BJ (cell line): ENCODE results near the gene WDR1. TPM values are rescaled to one million over a fixed set of nuclear protein-coding genes. Genes with fewer than 3 reads are reported as not detected.

Experiments
- CTCF ChIA-PET: fragments of 350-600 bp; formaldehyde crosslinking; extraction: SDS; loops from one replicate; lab custom pipeline; 2021; ENCODE audit warnings: antibody characterized with exemption, inconsistent platforms; lab: Yijun Ruan, JAX
- POLR2A ChIA-PET: fragments of 300-600 bp; sonication (Branson Sonifier 250); formaldehyde crosslinking; extraction: SDS; loops from one replicate; lab custom pipeline; 2021; ENCODE audit warnings: antibody characterized with exemption; lab: Charles Lee
- DNase-seq: peaks from one replicate; pipeline ENCODE4 v3.0.0-alpha.2; 2011; ENCODE audit warnings: low read depth
- H3K27me3 ChIP-seq: 2 replicates; pipeline ENCODE4 v1.6.0; 2011; ENCODE audit warnings: low read length; ENCODE audit not compliant: control insufficient read depth, insufficient read depth
- H3K36me3 ChIP-seq: 2 replicates; pipeline ENCODE4 v1.5.1; 2011; ENCODE audit warnings: low read length; ENCODE audit not compliant: control insufficient read depth, insufficient read depth
- H3K4me3 ChIP-seq: 2 replicates; pipeline ENCODE4 v1.5.1; 2011; ENCODE audit warnings: low read depth, mild to moderate bottlenecking, control low read depth, low read length
- polyA plus RNA-seq: library from polyadenylated mRNA; depleted of rRNA; stranded (reverse); fragments of >200 nt; gene quantifications from 2 replicates; pipeline ENCODE4 v1.2.3, GENCODE V29; 2011
- TF ChIP-seq, protein P1 (sequence below): IDR thresholded peaks from 2 replicates; pipeline ENCODE4 v1.5.1; 2011; ENCODE audit warnings: low read depth, mild to moderate bottlenecking, control low read depth, inconsistent platforms, low read length, moderate library complexity; ENCODE audit not compliant: insufficient read depth

WDR1 gene
- polyA plus RNA-seq, 1 experiment: 952 TPM

DNA sequence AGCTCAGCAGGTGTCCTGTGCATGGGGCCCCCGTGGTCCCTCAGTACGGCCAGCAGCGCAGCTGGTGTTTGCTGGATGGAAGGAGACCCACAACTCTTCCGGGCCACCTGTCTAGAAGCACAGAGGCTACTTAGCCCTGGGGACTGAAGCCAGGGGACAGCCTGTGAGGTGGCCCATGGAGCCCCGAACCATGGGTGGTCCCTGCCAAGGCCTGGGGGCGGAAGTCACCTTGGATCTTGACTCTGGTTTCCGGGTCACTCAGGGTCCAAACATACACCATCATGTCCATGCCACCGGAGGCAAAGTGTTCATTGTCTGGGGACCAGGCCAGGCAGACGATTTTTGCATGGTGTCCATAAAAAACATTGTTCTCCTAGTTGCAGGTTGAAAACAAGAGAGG is 39.5 kb downstream of the WDR1 start:
- H3K36me3 ChIP-seq: peaks cover 74% of the 10 kb centered on the region
- DNase-seq: no peak
- H3K27me3 ChIP-seq: no peaks in the 10 kb centered on the region
- TF ChIP-seq, protein P1, sequence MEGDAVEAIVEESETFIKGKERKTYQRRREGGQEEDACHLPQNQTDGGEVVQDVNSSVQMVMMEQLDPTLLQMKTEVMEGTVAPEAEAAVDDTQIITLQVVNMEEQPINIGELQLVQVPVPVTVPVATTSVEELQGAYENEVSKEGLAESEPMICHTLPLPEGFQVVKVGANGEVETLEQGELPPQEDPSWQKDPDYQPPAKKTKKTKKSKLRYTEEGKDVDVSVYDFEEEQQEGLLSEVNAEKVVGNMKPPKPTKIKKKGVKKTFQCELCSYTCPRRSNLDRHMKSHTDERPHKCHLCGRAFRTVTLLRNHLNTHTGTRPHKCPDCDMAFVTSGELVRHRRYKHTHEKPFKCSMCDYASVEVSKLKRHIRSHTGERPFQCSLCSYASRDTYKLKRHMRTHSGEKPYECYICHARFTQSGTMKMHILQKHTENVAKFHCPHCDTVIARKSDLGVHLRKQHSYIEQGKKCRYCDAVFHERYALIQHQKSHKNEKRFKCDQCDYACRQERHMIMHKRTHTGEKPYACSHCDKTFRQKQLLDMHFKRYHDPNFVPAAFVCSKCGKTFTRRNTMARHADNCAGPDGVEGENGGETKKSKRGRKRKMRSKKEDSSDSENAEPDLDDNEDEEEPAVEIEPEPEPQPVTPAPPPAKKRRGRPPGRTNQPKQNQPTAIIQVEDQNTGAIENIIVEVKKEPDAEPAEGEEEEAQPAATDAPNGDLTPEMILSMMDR: no peak
- ChIA-PET POLR2A (no interaction called here), CTCF (no interaction called here)
- no peak overlapping the region for H3K4me3 ChIP-seq

DNA sequence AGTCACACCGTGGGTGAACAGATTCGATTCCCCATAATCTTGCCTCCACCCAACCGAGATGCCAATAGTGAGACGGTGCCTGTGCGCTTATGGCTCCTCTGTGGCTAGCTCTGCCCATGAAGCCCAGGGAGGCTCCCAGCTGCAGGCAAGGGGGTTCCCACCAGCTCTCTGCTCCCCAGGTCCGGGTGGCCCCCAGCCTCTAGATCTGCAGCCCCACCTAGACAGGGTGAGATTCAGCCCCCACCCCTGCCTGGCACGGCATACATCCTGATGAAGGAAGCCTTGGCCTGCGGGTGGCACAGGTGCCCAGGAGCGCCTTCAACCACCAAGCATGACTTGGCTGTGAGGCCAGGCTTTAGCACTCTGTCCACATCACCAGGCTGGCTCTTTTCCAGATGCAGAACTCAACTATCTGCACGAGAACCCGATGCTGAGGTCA is 40.6 kb downstream of the WDR1 start:
- CTCF ChIA-PET: interaction anchor here (1.6 kb wide), 1 partner anchor 14 kb away, joined by 6 read pairs; no protein-coding TSS in a partner anchor
- Histone ChIP-seq H3K4me3 (no peak overlapping the region), H3K36me3 (peaks cover 69% of the 10 kb centered on the region), H3K27me3 (no peaks in the 10 kb centered on the region)
- POLR2A ChIA-PET: no interaction called here
- TF ChIP-seq, protein P1: no peak
- DNase-seq: no peak

DNA sequence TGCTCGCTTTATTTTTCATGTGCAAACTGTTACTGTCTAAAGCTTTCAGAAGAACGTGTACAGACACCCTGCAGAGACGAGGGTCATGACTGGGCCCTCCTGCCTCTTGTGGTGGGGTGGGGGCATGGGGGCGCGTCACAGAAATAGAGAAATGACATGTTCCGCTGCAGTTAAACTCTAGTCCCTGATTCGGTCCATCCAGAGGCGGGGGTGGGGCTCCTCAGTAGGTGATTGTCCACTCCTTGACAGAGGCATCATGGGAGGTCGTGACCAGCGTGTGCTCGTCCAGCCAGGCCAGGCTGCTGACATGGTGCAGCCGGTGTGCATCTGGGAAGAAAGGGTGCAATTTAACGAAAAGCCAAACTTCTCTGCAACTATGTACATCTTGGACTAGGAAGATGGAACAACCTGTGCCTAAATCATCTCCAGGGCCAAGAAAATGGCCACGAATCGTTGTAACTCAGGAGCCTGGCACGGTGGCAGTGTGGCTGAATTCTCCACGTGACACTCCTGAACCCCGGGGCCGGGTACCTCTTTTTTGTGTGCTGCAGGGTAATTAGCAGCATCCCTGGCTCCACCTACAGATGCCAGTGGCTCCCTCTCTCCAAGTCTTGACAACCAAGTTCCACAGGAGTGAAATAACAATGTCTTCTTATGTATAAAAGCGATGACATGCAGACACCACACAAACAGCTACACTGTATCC is 41.3 kb downstream of the WDR1 start:
- POLR2A ChIA-PET: no interaction called here
- peaks cover 62% of the 10 kb centered on the region for H3K36me3 ChIP-seq
- CTCF ChIA-PET: interaction anchor here (1.6 kb wide), 1 partner anchor 15 kb away, joined by 6 read pairs; no protein-coding TSS in a partner anchor
- no peak overlapping the region for H3K4me3 ChIP-seq
- TF ChIP-seq, protein P1: no peak
- DNase-seq: no peak
- no peaks in the 10 kb centered on the region for H3K27me3 ChIP-seq

DNA sequence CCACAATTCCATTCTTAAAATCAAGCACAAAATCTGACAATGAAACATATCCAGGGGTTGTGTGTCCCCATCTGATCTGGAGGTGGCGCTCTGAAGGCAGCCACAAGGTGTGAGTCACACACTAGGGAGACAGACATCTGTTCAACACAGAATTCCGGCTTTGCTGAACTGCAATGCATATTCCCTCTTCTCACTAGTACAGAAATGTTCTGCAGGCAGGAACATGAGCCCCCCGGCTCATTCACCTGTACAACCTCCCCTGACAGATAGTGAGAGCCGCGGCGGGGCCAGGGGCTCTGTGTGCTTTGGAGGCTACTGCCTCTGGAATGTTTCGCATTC is 41.9 kb downstream of the WDR1 start:
- ChIA-PET POLR2A (no interaction called here), CTCF (no interaction called here)
- TF ChIP-seq, protein P1: peak; percentile 67
- no peaks in the 10 kb centered on the region for H3K27me3 ChIP-seq
- peaks cover 58% of the 10 kb centered on the region for H3K36me3 ChIP-seq
- no peak for DNase-seq
- no peak overlapping the region for H3K4me3 ChIP-seq

DNA sequence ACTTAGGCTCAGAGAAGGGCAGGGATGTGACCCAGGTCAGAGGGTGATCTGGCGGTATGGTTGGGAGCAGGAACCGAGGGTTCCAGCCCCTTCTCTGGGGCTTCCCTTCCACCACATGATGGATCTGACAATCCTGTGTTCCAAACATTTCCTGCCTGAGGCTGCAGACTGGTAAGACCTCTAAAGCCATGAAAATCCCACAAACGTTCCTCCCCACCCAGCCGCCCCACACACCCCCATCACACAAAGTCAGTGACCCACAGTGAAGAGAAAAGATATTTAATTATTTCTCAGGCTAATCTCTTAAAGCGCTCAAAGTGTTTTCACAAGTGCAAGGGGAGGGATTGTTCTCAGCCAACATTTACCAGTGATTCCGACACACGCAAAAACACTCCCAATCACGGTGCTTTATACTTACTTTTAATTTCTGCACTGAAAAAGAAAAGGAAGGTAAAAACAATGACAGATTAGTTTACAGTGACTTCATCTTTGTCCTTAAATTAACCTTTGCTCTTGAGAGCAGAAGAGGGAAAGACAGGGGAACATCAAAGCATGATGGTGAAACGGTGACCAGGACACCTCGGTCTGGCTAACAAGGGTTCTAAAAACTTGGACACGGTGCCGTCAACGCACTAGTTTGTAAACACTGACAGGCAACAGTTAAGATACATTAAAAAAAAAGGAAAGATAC is 42.4 kb downstream of the WDR1 start:
- POLR2A ChIA-PET: no interaction called here
- DNase-seq: no peak
- Histone ChIP-seq H3K36me3 (peaks cover 56% of the 10 kb centered on the region), H3K27me3 (no peaks in the 10 kb centered on the region), H3K4me3 (no peak overlapping the region)
- TF ChIP-seq, protein P1: no peak
- CTCF ChIA-PET: no interaction called here
